Activated CD8-positive, alpha-beta T cell treated with anti-CD3 and anti-CD28 coated beads, Interleukin-2, amount 10 ng/mL, durations not matched to agents 7 days and 5 days (primary cell): Measurements from ENCODE around the gene PPM1D. TPM values are rescaled to one million over a fixed set of nuclear protein-coding genes. Genes with fewer than 3 reads are reported as not detected.
"Not testable (repeated sequence)": the region's sequence is repeated elsewhere in the genome, so short reads cannot be mapped to it uniquely, and the experiment has no call there.

Source experiments
- ATAC-seq: fragments of 150-1000 bp; cut with Tn5 transposase; one replicate; pipeline ENCODE4 v1.10.0; 2021; ENCODE audit warnings: moderate library complexity
- CTCF ChIA-PET: fragments of 350-600 bp; sonication (Branson Sonifier 250); formaldehyde crosslinking; loops from one replicate; lab custom pipeline; 2021; ENCODE audit warnings: antibody characterized with exemption; lab: Charles Lee
- POLR2A ChIA-PET: fragments of 350-600 bp; sonication (Branson Sonifier 250); formaldehyde crosslinking; loops from one replicate; lab custom pipeline; 2021; ENCODE audit warnings: antibody characterized with exemption; lab: Charles Lee
- DNase-seq: peaks from one replicate; pipeline ENCODE4 v3.0.0-alpha.2; 2020
- H3K27ac Mint-ChIP-seq: one replicate; pipeline ENCODE4 v1.8.0; 2021; ENCODE audit warnings: mild to moderate bottlenecking, mixed read lengths
- H3K27me3 Mint-ChIP-seq: one replicate; pipeline ENCODE4 v1.8.0; 2021; ENCODE audit warnings: low read depth, mixed read lengths
- H3K36me3 Mint-ChIP-seq: one replicate; pipeline ENCODE4 v1.8.0; 2021; ENCODE audit warnings: low read depth, mixed read lengths
- H3K4me1 Mint-ChIP-seq: one replicate; pipeline ENCODE4 v1.8.0; 2021; ENCODE audit warnings: low read depth, mixed read lengths
- H3K4me3 Mint-ChIP-seq: one replicate; pipeline ENCODE4 v1.8.0; 2021; ENCODE audit warnings: mild to moderate bottlenecking, mixed read lengths
- H3K9me3 Mint-ChIP-seq: one replicate; pipeline ENCODE4 v1.8.0; 2022; ENCODE audit warnings: mixed read lengths; ENCODE audit not compliant: insufficient read depth
- total RNA-seq, 2 experiments: library from RNA; stranded (reverse); gene quantifications; one replicate each; pipeline ENCODE4 v1.2.3, GENCODE V29; 2021

Gene PPM1D
- total RNA-seq, 2 experiments from 2014 or later = 20.4 to 21.2 TPM

GRCh38 chr17:60645918-60646523 lies 46.0 kb downstream of the PPM1D start:
- ATAC-seq (no peak), DNase-seq (no peak)
- peaks cover 27% of the 10 kb centered on the region for H3K36me3 Mint-ChIP-seq
- no peaks in the 10 kb centered on the region for H3K4me1 Mint-ChIP-seq
- H3K27ac Mint-ChIP-seq = peak overlapping the region; percentile 6
- CTCF ChIA-PET = interaction anchor here (1.8 kb wide), 1 partner anchor 8 kb away, joined by 10 read pairs; no protein-coding TSS in a partner anchor
- no peak overlapping the region for H3K4me3 Mint-ChIP-seq
- H3K9me3 Mint-ChIP-seq = no peaks in the 10 kb centered on the region
- POLR2A ChIA-PET = no interaction called here
- H3K27me3 Mint-ChIP-seq = no peaks in the 10 kb centered on the region

- H3K36me3 Mint-ChIP-seq = peaks cover 31% of the 10 kb centered on the region
- no peaks in the 10 kb centered on the region for H3K27me3 Mint-ChIP-seq
- CTCF ChIA-PET = interaction anchor here (1.8 kb wide), 1 partner anchor 9 kb away, joined by 10 read pairs; no protein-coding TSS in a partner anchor
Measured at GRCh38 chr17:60646701-60647100, 46.7 kb downstream of the PPM1D start.

GRCh38 chr17:60647705-60648104 lies 47.7 kb downstream of the PPM1D start:
- ChIA-PET POLR2A (no interaction called here), CTCF (no interaction called here)
- no peak overlapping the region for H3K27ac Mint-ChIP-seq
- peaks cover 35% of the 10 kb centered on the region for H3K36me3 Mint-ChIP-seq
- H3K4me1 Mint-ChIP-seq = peaks cover 11% of the 10 kb centered on the region
- DNase-seq (no peak), ATAC-seq (no peak)
- no peaks in the 10 kb centered on the region for H3K27me3 Mint-ChIP-seq
- H3K4me3 Mint-ChIP-seq = no peak overlapping the region
- H3K9me3 Mint-ChIP-seq = no peaks in the 10 kb centered on the region

More at GRCh38 chr17:60646701-60647100, 46.7 kb downstream of the PPM1D start:
- H3K4me3 Mint-ChIP-seq = no peak overlapping the region
- H3K9me3 Mint-ChIP-seq = no peaks in the 10 kb centered on the region
- H3K27ac Mint-ChIP-seq = no peak overlapping the region
- ATAC-seq (no peak), DNase-seq (no peak)
- peaks cover 3% of the 10 kb centered on the region for H3K4me1 Mint-ChIP-seq
- POLR2A ChIA-PET = no interaction called here

- no peaks in the 10 kb centered on the region for H3K27me3 Mint-ChIP-seq
- H3K4me1 Mint-ChIP-seq = peaks cover 24% of the 10 kb centered on the region
- DNase-seq (no peak), ATAC-seq (no peak)
- ChIA-PET POLR2A (no interaction called here), CTCF (interaction anchor here (0.7 to 1.2 kb wide), 3 partner anchors 9 to 99 kb away, joined by 3 read pairs; partner anchors contain the start of gene BCAS3)
- peaks cover 41% of the 10 kb centered on the region for H3K36me3 Mint-ChIP-seq
- no peaks in the 10 kb centered on the region for H3K9me3 Mint-ChIP-seq
- no peak overlapping the region for H3K4me3 Mint-ChIP-seq
- no peak overlapping the region for H3K27ac Mint-ChIP-seq
Measured at GRCh38 chr17:60652454-60653247, 52.7 kb downstream of the PPM1D start.

- no peak overlapping the region for H3K4me3 Mint-ChIP-seq
- ChIA-PET POLR2A (no interaction called here), CTCF (interaction anchor here (0.7 to 1.2 kb wide), 2 partner anchors 8 to 98 kb away, joined by 3 read pairs; no protein-coding TSS in a partner anchor)
- no peaks in the 10 kb centered on the region for H3K9me3 Mint-ChIP-seq
- H3K36me3 Mint-ChIP-seq = peaks cover 38% of the 10 kb centered on the region
- peaks cover 24% of the 10 kb centered on the region for H3K4me1 Mint-ChIP-seq
- DNase-seq = no peak
- no peak for ATAC-seq
- no peaks in the 10 kb centered on the region for H3K27me3 Mint-ChIP-seq
- H3K27ac Mint-ChIP-seq = no peak overlapping the region
Measured at GRCh38 chr17:60653569-60653968, 53.6 kb downstream of the PPM1D start.

GRCh38 chr17:60656499-60656898 lies 56.5 kb downstream of the PPM1D start:
- no peak overlapping the region for H3K4me3 Mint-ChIP-seq
- peaks cover 19% of the 10 kb centered on the region for H3K36me3 Mint-ChIP-seq
- no peaks in the 10 kb centered on the region for H3K9me3 Mint-ChIP-seq
- peaks cover 23% of the 10 kb centered on the region for H3K4me1 Mint-ChIP-seq
- no peaks in the 10 kb centered on the region for H3K27me3 Mint-ChIP-seq
- H3K27ac Mint-ChIP-seq = no peak overlapping the region
- no peak for ATAC-seq
- ChIA-PET POLR2A (no interaction called here), CTCF (no interaction called here)
- no peak for DNase-seq

GRCh38 chr17:60659156-60659555 lies 59.2 kb downstream of the PPM1D start:
- no peaks in the 10 kb centered on the region for H3K9me3 Mint-ChIP-seq
- H3K27ac Mint-ChIP-seq = no peak overlapping the region
- no peak overlapping the region for H3K4me3 Mint-ChIP-seq
- no peaks in the 10 kb centered on the region for H3K27me3 Mint-ChIP-seq
- peaks cover 1% of the 10 kb centered on the region for H3K4me1 Mint-ChIP-seq
- no peak for DNase-seq
- POLR2A ChIA-PET = no interaction called here
- H3K36me3 Mint-ChIP-seq = peaks cover 17% of the 10 kb centered on the region
- ATAC-seq = no peak
- CTCF ChIA-PET = interaction anchor here (0.7 kb wide), 1 partner anchor 20 kb away, joined by 3 read pairs; no protein-coding TSS in a partner anchor

GRCh38 chr17:60661489-60661888 lies 61.5 kb downstream of the PPM1D start:
- peaks cover 25% of the 10 kb centered on the region for H3K36me3 Mint-ChIP-seq

GRCh38 chr17:60664022-60664421 lies 64.0 kb downstream of the PPM1D start:
- Mint-ChIP-seq H3K4me1 (no peaks in the 10 kb centered on the region), H3K36me3 (peaks cover 16% of the 10 kb centered on the region), H3K27ac (no peak overlapping the region), H3K27me3 (no peaks in the 10 kb centered on the region), H3K9me3 (no peaks in the 10 kb centered on the region), H3K4me3 (no peak overlapping the region)
- DNase-seq (no peak), ATAC-seq (no peak)
- CTCF ChIA-PET = no interaction called here
- POLR2A ChIA-PET = no interaction called here

More at GRCh38 chr17:60661489-60661888, 61.5 kb downstream of the PPM1D start:
- no peaks in the 10 kb centered on the region for H3K9me3 Mint-ChIP-seq
- no peaks in the 10 kb centered on the region for H3K27me3 Mint-ChIP-seq
- no peaks in the 10 kb centered on the region for H3K4me1 Mint-ChIP-seq
- POLR2A ChIA-PET = no interaction called here
- H3K4me3 Mint-ChIP-seq = no peak overlapping the region
- no peak overlapping the region for H3K27ac Mint-ChIP-seq
- ATAC-seq (no peak), DNase-seq (no peak)
- CTCF ChIA-PET = interaction anchor here (1.3 kb wide), 1 partner anchor 8 kb away, joined by 3 read pairs; no protein-coding TSS in a partner anchor

GRCh38 chr17:60665602-60666001 lies 65.6 kb downstream of the PPM1D start:
- H3K27me3 Mint-ChIP-seq = no peaks in the 10 kb centered on the region
- POLR2A ChIA-PET = no interaction called here

GRCh38 chr17:60668741-60669140 lies 68.7 kb downstream of the PPM1D start:
- ATAC-seq, CTCF ChIA-PET, H3K9me3 Mint-ChIP-seq, H3K36me3 Mint-ChIP-seq, DNase-seq, H3K4me1 Mint-ChIP-seq, H3K27me3 Mint-ChIP-seq, H3K4me3 Mint-ChIP-seq, H3K27ac Mint-ChIP-seq: not testable (repeated sequence)
- POLR2A ChIA-PET = interaction anchor here (0.7 kb wide), 1 partner anchor 1406 kb away, joined by 3 read pairs; no protein-coding TSS in a partner anchor

More at GRCh38 chr17:60665602-60666001, 65.6 kb downstream of the PPM1D start:
- DNase-seq = no peak
- Mint-ChIP-seq H3K36me3 (peaks cover 16% of the 10 kb centered on the region), H3K4me3 (no peak overlapping the region), H3K27ac (no peak overlapping the region), H3K9me3 (no peaks in the 10 kb centered on the region), H3K4me1 (no peaks in the 10 kb centered on the region)
- CTCF ChIA-PET = no interaction called here
- ATAC-seq = no peak

- H3K27ac Mint-ChIP-seq = no peak overlapping the region
- DNase-seq = no peak
- ChIA-PET CTCF (no interaction called here), POLR2A (no interaction called here)
- no peak for ATAC-seq
- H3K36me3 Mint-ChIP-seq = no peaks in the 10 kb centered on the region
- H3K27me3 Mint-ChIP-seq = no peaks in the 10 kb centered on the region
- no peak overlapping the region for H3K4me3 Mint-ChIP-seq
- H3K4me1 Mint-ChIP-seq = no peaks in the 10 kb centered on the region
- no peaks in the 10 kb centered on the region for H3K9me3 Mint-ChIP-seq
Measured at GRCh38 chr17:60671482-60671881, 71.5 kb downstream of the PPM1D start.
